ENCODE results near the gene MOXD1. TPM values are rescaled to one million over a fixed set of nuclear protein-coding genes. Genes with fewer than 3 reads are reported as not detected.
A peak's percentile ranks its signal among the peaks of the same experiment; 100 is the strongest.
"Not testable (repeated sequence)": the region's sequence is repeated elsewhere in the genome, so short reads cannot be mapped to it uniquely, and the experiment has no call there.

MOXD1 gene
- total RNA-seq, 2 donors from 2014 or later: 0.79 to 4.2 TPM

DNA sequence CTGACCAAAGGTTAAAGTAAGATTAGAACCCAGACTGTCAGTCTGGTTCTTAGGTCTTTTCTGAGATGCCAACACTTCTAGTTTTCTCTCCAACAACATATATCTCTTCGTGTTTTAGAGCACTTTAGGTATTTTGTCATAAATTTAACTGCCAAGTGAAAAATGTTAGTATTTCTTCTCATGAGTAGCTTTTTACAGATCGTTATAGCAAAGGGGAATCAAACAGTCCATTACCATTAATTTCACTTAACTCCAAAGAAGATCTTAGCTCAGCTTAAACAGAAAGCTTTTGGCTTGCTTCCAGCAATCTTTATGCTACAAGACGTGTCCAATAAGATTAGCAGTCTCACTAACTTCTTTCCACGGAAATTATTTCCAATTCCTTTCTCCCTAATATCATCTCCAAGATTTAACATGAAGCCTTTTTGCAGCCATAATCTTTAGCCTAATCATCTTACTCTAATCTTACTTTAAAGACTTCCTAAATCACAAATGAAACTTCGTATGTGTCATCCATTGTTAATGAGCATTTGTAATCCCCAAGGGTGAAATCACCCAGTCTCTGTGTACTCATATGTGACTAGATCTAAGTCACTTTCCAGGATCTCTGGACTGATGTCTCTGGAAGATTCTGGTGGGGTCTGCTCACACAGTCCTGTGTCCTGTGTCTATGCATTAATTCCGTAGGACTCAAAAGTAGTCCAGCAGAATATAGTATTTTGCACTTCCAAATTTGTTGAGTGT lies 38.7 kb downstream of the MOXD1 start:
- intact Hi-C loops (cut with DNase I, micrococcal nuclease): no loop called here
- DNase-seq (no peak), ATAC-seq (no peak)

DNA sequence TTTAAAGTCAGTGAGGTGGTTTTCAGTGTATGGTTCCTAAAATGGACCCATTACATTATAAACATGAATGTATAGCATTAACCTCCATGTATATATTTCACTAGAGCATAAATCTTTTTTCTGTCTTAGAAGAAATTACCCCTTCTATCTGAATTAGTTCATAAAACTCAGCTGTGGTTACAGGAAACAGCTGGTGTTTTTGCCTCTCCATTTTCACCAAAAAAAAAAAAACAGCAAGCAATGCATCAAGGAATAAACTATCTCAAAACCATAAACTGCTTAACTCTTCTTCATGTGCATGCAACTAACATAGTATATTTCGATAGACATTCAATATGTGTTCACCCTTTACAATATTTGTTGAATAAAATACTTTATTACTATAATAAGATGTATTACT lies 40.2 kb downstream of the MOXD1 start:
- ATAC-seq: no peak
- intact Hi-C loops (cut with DNase I, micrococcal nuclease): no loop called here

DNA sequence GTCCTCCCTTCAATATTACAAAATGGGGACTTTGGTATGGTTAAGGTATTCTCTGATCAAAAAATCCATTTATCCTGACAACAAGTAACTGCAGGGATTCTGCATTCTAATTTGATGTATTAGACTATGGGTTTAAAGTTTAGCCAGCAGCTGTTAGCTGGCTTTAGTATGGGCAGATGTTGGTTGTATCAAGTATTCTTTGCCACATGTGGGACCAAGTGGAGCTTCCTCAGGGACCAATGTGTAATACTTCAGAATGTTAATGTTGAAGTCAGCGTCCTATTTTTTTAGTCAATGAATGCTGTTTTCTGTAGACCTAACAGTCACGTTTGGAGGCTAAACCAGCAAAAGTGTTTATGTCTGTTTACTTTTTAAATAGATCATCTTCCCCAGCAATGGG lies 41.4 kb downstream of the MOXD1 start:
- DNase-seq (no peak), ATAC-seq (no peak)
- intact Hi-C loops (cut with DNase I, micrococcal nuclease): no loop called here

More for the DNA sequence above, 40.2 kb downstream of the MOXD1 start:
- DNase-seq: no peak

DNA sequence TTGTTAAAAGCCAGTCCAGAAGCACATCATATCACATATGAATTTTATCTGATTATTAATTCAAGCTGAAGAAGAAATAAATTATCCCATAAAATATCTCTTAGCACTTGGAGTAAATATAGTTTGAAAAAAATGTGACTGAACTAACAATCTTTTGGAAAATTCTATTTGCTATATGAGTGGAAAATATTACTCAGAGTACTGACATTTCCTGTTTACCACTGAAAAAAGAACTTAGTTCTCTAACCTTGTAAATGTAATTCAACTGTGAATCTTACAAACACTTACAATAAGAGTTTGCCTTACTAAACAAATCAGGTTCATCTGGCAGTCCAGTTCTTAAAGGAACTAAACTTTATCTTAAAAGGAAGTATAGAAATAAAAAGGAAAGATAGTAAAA lies 44.2 kb downstream of the MOXD1 start:
- DNase-seq (no peak), ATAC-seq (no peak)
- intact Hi-C loops (cut with DNase I, micrococcal nuclease): no loop called here

DNA sequence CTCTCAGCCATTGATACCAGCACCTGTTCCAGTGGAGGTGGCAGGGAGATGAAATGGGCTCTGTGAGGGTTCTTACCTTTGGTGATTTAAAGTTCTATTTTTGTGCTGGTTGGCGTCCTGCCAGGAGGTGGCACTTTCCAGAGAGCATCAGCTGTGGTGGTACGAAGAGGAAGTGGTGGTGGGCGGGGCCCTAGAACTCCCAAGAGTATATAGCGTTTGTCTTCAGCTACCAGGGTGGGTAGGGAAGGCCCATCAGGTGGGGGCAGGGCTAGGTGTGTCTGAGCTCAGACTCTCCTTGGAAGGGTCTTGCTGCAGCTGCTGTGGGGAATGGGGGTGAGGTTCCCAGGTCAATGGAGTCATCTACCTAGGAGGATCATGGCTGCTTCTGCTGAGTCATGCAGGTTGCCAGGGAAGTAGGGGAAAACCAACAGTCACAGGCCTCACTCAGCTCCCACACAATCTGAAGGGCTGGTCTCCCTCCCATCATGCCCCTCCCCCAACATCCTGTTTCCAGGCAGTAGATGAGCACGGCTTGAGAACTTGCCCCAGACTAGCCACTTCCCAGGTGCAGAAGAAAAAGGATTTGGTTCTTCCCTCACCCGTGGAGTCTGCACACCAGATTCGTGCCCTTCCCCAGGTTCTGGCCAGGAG lies 46.6 kb downstream of the MOXD1 start:
- intact Hi-C loops (cut with DNase I, micrococcal nuclease): no loop called here
- DNase-seq (peak; percentile 34 to 76), ATAC-seq (no peak)

DNA sequence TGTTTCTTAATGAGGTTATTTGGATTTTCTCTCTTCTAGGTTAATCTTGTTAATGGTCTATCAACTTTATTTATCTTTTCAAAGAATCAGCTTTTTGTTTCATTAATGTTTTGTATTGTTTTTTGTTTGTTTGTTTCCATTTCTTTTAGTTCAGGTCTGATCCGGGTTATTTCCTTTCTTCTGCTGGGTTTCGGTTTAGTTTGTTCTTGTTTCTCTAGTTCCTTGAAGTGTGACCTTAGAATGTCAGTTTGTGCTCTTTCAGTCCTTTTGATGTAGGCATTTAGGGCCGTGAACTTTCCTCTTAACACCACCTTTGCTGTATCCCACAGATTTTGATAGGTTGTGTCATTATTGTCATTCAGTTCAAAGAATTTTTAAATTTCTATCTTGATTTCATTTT lies 49.3 kb downstream of the MOXD1 start:
- ATAC-seq; intact Hi-C loops (cut with DNase I, micrococcal nuclease); DNase-seq: not testable (repeated sequence)

DNA sequence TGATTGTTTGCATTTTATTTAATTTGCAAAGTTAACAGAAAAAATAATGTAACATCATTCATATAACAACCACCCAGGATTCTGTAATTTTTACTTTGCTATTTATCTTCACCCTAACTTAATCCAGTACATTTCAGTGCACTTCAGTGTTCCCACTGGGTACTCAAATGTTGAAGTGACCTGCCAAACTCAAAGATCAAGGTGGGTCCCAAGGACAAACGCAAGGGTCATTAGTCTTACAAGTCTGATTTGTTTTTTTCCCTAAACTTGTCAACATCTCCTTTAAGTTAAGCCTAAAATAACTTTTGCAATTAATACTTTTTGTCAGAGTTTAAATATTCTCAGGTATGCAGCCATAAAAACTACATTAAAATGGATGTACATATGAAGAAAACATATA lies 53.0 kb downstream of the MOXD1 start:
- no peak for ATAC-seq
- intact Hi-C loops (cut with DNase I, micrococcal nuclease): no loop called here
- DNase-seq: no peak

DNA sequence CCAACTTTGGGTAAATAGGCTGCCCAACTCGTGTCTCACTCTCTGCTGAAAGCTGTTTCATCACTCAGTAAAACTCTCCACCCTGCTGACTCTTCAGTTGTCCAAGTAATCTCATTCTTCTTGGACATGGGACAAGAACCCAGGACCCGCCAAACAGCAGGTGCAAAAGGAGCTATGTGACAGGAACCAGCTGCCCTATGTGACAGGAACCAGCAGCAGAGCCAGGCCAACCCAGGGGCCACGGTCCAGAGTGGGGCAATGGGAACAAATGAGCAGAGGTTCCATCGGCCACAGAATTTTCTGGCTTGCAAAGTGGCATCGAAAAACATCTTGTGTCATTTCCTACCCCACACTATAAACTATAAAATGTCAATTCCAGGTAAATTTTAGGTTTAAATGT lies 56.5 kb downstream of the MOXD1 start:
- ATAC-seq (no peak), DNase-seq (no peak)
- intact Hi-C loops (cut with DNase I, micrococcal nuclease): no loop called here

DNA sequence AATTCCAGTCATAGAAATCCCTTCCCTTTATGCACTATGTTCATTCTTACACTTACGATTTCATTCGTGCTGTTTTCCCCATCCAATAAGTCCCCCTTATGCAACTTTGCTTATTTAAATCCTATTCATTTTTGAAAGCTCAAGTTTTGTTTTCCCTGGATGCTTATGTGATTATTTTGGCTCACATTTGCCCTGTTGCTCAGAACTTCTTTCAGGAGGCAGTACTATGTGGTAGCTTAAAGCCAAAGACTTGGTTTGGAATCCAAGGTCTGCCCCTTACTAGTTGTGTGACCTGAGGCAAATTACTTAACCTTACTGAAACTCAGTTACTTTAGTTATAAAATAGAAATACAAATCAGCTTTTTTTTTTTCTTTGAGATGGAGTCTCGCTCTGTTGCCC lies 59.6 kb downstream of the MOXD1 start:
- intact Hi-C loops (cut with DNase I, micrococcal nuclease): no loop called here
- no peak for DNase-seq
- no peak for ATAC-seq

DNA sequence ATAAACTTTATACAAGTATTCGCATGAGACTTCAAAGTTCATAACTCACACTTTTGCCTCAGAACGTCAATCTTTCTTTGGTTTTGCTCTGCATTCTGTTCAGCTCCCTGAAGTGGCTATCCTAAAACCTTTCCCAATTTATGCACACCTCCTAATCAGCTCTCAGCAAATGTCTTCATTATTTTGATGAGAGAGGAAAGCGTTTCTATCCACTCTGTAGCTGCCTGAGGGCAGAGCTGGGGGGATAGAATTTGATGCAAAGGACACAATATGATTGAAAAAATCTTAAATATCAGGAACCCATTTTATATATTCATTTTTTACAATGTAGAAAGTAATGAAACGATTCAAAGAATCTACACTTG lies 66.8 kb downstream of the MOXD1 start:
- intact Hi-C loops (cut with DNase I, micrococcal nuclease): no loop called here
- ATAC-seq: no peak
- DNase-seq: no peak

DNA sequence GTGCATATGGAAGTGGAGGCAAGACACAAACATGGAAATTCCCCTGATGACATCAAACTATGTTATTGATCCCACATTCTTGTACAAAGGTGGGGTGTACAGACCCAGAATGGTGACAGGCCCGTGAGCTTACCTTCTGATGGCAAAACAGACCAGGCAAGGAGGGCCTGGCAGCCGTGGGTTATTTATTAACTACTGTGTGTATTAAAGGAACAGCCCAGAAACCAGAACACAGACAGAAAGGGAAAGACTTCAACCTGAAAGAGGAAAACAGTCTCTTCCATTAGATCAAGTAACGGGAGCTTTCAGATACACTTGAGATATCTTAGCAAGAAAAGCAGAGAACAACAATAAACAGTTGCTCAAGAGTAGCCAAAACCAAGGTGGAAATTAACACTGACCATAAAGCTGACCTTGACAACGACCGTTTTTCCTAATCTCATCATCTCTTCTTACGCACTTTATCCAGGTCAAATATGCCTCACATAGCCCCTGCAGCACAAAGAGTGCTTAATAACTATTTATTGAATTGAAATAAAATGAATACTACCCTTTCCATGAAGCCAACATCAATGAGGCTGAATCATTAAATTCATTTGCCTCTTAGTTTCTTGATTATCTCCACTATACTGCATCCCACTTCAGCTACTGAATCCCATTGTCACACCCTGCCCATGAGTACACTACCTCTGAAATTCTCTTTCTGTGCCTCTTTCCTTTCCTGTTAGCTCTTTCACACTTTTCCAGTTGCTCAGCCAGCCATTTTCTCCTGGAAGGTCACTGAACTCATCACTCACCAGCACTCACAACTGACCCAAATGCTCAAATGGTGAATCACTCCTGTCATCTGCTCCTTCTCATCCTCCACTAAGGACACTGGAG lies 67.4 kb downstream of the MOXD1 start:
- ATAC-seq: peak; percentile 67
- peak in 1 of 2 donors; percentile 4 for DNase-seq
- intact Hi-C loops (cut with DNase I, micrococcal nuclease): no loop called here

DNA sequence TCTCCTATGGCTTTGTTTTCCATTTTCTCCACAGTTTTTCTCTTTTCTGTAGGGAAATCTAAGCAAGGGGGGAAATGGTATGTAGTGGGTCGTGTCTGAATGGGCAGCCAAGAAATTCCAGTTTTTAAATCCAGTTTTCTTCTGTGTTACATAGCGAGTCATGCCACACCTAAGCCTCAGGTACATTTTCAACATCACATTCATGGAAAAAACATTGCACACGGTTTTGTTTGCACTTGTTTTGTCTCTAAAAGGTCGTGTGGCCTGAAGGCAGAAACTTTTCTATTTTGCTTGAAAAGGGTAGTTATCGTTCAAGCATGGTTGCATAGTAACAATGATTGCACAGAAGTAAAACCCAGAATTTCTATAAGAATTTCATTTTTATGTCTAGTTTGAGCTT lies 70.5 kb downstream of the MOXD1 start:
- intact Hi-C loops (cut with DNase I, micrococcal nuclease): no loop called here
- DNase-seq (no peak), ATAC-seq (no peak)

DNA sequence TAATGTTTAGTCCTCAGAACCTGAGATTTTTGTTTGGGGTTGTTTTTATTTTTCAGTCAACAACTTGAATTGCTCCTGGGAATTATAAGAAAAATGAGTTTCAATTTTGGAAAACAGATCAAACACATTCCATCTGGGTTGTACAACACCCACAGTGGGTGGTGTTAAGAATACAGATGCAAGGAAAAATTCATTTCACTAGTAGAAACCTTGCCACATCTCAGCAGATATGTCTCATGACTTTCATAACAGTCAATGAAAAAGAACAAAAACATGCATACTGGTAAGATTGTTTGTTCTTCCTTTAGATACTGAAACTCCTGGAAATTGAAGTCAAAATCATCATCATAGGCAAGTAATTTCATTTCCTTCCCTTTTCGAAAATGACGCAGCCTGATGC lies 78.9 kb downstream of the MOXD1 start:
- intact Hi-C loops (cut with DNase I, micrococcal nuclease): no loop called here
- ATAC-seq (no peak), DNase-seq (no peak)

DNA sequence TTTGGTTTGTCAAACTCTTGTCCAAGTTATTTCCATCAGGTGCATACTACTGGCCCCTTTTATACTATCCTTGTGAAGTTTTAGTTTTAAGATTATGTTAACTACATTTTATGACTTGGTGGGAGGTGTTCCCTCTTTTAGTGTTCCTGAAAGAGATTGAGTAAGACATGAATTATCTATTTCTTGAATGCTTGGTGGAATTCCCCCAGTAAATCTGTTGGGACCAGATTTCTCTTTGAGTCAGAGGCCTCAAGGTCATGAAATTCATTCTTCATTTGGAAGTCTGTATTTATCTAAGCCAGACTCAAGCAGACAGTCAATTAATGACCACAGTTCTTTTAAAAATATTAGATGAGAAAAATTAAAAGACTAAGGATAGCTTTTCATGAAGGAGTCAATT lies 81.3 kb downstream of the MOXD1 start:
- intact Hi-C loops (cut with DNase I, micrococcal nuclease): no loop called here
- no peak for DNase-seq
- no peak for ATAC-seq

DNA sequence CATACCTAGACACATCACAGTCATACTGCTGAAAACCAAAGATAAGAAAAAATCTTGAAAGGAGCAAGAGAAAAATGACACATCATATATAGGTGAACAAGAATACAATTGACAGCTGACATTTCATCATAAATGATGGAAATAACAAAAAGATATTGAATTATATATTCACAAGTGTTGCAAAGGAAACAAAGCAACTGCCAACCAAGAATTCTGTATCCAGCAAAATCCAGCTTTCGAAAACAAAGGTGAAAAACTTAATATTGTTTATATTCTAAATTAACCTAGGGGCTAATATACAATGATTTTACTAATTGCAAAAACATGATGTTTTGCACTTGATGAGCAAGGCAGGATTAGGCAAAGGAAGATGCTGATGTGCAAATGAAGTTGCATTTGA lies 84.3 kb downstream of the MOXD1 start:
- intact Hi-C loops (cut with DNase I, micrococcal nuclease): no loop called here
- ATAC-seq (no peak), DNase-seq (no peak)

DNA sequence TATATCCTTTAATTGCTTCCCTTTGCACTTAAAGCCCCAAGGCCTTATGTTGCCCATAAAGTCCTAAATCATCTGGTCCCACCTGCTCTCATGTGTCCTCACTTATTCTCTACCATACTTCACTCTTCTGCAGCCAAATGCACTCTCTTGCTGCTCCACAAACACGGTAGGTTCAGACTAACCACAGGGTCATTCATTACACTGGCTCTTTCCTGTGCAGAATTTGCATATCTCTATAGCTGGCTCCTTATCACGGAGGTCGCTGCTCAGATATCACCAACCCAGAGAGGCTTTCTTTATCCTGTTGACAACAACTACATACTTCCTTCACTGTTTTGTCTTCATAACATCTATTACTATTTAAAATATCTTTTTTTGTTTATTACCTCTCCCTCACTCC lies 86.8 kb downstream of the MOXD1 start:
- ATAC-seq: no peak
- intact Hi-C loops (cut with DNase I, micrococcal nuclease): no loop called here
- no peak for DNase-seq

DNA sequence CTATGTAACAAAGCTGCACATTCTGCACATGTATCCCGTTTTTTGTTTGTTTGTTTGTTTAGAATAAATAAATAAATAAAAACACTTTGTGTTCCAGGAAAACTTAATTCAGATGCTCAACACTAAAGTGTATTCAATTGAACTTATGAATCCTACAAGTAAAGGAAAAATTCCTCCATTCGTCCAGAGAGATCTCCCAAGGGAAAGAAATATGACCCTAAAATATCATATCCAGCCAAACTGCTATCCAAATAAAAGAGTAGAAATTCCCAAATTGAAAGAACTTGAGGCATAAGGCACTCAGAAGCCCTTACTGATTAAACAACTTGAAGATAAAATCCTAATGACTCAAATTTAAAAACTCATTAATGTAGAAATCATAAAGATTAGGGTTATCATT lies 90.4 kb downstream of the MOXD1 start:
- intact Hi-C loops (cut with DNase I, micrococcal nuclease): no loop called here
- ATAC-seq (no peak), DNase-seq (no peak)

DNA sequence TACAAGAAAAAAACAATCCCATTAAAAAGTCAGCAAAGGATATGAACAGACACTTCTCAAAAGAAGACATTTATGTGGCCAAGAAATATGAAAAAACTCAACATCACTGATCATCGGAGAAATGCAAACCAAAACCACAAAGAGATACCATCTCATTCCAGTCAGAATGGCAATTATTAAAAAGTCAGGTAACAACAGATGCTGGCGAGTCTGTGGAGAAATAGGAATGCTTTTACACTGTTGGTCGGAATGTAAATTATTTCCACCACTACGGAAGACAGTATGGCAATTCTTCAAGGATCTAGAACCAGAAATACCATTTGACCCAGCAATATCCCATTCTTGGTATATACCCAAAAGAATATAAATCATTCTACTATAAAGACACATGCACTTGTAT lies 91.1 kb downstream of the MOXD1 start:
- DNase-seq; ATAC-seq; intact Hi-C loops (cut with DNase I, micrococcal nuclease): not testable (repeated sequence)

DNA sequence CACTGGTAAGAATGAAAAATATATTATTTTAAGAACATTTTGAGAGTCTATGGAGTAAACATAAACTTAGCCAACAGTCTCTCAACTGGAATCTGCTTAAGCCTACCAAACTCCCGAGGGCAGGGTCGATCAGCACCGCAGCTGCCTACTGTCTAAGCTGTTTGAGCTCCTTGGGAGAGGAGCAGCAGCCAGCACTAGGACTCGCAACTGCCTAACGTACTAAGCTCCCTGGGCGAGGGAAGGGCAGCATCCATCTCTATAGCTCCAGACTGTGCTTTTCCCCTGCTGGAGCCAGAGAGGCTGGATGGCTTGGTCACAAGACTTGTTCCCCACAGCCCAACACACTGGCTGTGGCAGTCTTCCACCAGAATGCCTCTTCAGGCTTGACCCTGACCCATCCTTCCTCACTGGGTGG lies 96.4 kb downstream of the MOXD1 start:
- intact Hi-C loops (cut with DNase I, micrococcal nuclease): loop anchor here in 1 of 2 donors (5.0 kb wide), 1 partner anchor 177 kb away; no protein-coding TSS in a partner anchor
- ATAC-seq (no peak), DNase-seq (peak in 1 of 2 donors; percentile 6)
